GM10266 (cell line): ENCODE data around the gene SENP5.

Experiments used
- DNase-seq: peaks from one replicate; pipeline ENCODE4 v3.0.0; 2012; ENCODE audit errors: extremely low spot score
- CTCF ChIP-seq: IDR thresholded peaks from 2 replicates; pipeline ENCODE4 v1.5.1; 2012; ENCODE audit warnings: mild to moderate bottlenecking, low read depth; ENCODE audit not compliant: control insufficient read depth, insufficient read depth; ENCODE audit errors: missing control alignments

Gene SENP5

GRCh38 chr3:196966526-196967401, 99.0 kb downstream of the SENP5 start:
- no peak for TF ChIP-seq CTCF
- no peak for DNase-seq

- DNase-seq, result no peak
- TF ChIP-seq CTCF, result no peak
Observed at GRCh38 chr3:196967412-196968232, 99.9 kb downstream of the SENP5 start.

GRCh38 chr3:196968233-196969133, 100.8 kb downstream of the SENP5 start, which contains the start of gene PIGZ:
PIGZ (minus strand) TSS chr3:196968833; CDS start chr3:196952031, 16,802 bp downstream.
- no peak for TF ChIP-seq CTCF
- peak; percentile 93 for DNase-seq

- no peak for TF ChIP-seq CTCF
- peak; percentile 94 for DNase-seq
Observed at GRCh38 chr3:196969134-196969659, 101.5 kb downstream of the SENP5 start.

GRCh38 chr3:196969660-196970546, 102.2 kb downstream of the SENP5 start:
- DNase-seq, result peak; percentile 98
- TF ChIP-seq CTCF, result peak; percentile 100
